Loucy (cell line): ENCODE measurements around the gene ATG2A.

Source experiments
- H2AFZ ChIP-seq: fragments of 200-600 bp; sonication (generic); 2 replicates; pipeline ENCODE4 v1.6.0; 2016; ENCODE audit warnings: antibody characterized with exemption, mild to moderate bottlenecking, low read length, moderate library complexity
- H3F3A ChIP-seq: fragments of 200-600 bp; 2 replicates; pipeline ENCODE4 v1.6.0; 2016; ENCODE audit warnings: antibody characterized with exemption, low read depth, mild to moderate bottlenecking
- H3K27me3 ChIP-seq: fragments of 200-600 bp; sonication (generic); 2 replicates; pipeline ENCODE4 v1.6.1; 2014; ENCODE audit warnings: low read length, mild to moderate bottlenecking; ENCODE audit not compliant: insufficient read depth, poor library complexity, severe bottlenecking
- H3K36me3 ChIP-seq: fragments of 200-600 bp; sonication (generic); 2 replicates; pipeline ENCODE4 v1.6.1; 2016; ENCODE audit warnings: low read length; ENCODE audit not compliant: insufficient read depth
- H3K4me1 ChIP-seq: fragments of 200-600 bp; sonication (generic); 2 replicates; pipeline ENCODE4 v1.5.1; 2014; ENCODE audit warnings: low read length, mild to moderate bottlenecking; ENCODE audit not compliant: insufficient read depth, poor library complexity, severe bottlenecking
- H3K4me2 ChIP-seq: fragments of 200-600 bp; sonication (generic); 2 replicates; pipeline ENCODE4 v1.6.0; 2014; ENCODE audit warnings: antibody characterized with exemption, low read length, low read depth, mild to moderate bottlenecking; ENCODE audit not compliant: poor library complexity, severe bottlenecking
- H3K4me3 ChIP-seq: fragments of 200-600 bp; sonication (generic); 2 replicates; pipeline ENCODE4 v1.5.1; 2014; ENCODE audit warnings: low read length, mild to moderate bottlenecking, mixed read lengths; ENCODE audit not compliant: poor library complexity, severe bottlenecking
- H3K79me2 ChIP-seq: fragments of 200-600 bp; sonication (generic); 2 replicates; pipeline ENCODE4 v1.6.1; 2014; ENCODE audit warnings: low read length; ENCODE audit not compliant: insufficient read depth
- H3K9ac ChIP-seq: fragments of 200-600 bp; sonication (generic); 2 replicates; pipeline ENCODE4 v1.6.0; 2014; ENCODE audit warnings: mild to moderate bottlenecking, low read depth, low read length, moderate library complexity; ENCODE audit not compliant: poor library complexity, severe bottlenecking
- H3K9me2 ChIP-seq: fragments of 200-600 bp; sonication (generic); replicated peaks from 2 replicates; pipeline ENCODE4 v1.6.1; 2016; ENCODE audit warnings: low read depth, low read length, mixed read lengths
- H3K9me3 ChIP-seq: fragments of 200-600 bp; sonication (generic); 2 replicates; pipeline ENCODE4 v1.6.1; 2014; ENCODE audit warnings: mild to moderate bottlenecking, antibody characterized with exemption, low read length, low read depth; ENCODE audit not compliant: insufficient read depth
- H4K20me1 ChIP-seq: fragments of 200-600 bp; sonication (generic); 2 replicates; pipeline ENCODE4 v1.6.0; 2014; ENCODE audit warnings: antibody characterized with exemption, low read length, mild to moderate bottlenecking; ENCODE audit not compliant: insufficient read depth, poor library complexity, severe bottlenecking
- EZH2phosphoT487 ChIP-seq: fragments of 200-600 bp; IDR thresholded peaks from 2 replicates; pipeline ENCODE4 v1.6.1; 2018; ENCODE audit warnings: antibody characterized with exemption, mild to moderate bottlenecking, moderate library complexity, borderline replicate concordance
- TF ChIP-seq, protein P1 (sequence below): fragments of 200-600 bp; sonication (generic); conservative IDR thresholded peaks from 2 replicates; pipeline ENCODE4 v1.5.1; 2014; ENCODE audit warnings: mild to moderate bottlenecking, antibody characterized with exemption, low read length

ATG2A gene

DNA sequence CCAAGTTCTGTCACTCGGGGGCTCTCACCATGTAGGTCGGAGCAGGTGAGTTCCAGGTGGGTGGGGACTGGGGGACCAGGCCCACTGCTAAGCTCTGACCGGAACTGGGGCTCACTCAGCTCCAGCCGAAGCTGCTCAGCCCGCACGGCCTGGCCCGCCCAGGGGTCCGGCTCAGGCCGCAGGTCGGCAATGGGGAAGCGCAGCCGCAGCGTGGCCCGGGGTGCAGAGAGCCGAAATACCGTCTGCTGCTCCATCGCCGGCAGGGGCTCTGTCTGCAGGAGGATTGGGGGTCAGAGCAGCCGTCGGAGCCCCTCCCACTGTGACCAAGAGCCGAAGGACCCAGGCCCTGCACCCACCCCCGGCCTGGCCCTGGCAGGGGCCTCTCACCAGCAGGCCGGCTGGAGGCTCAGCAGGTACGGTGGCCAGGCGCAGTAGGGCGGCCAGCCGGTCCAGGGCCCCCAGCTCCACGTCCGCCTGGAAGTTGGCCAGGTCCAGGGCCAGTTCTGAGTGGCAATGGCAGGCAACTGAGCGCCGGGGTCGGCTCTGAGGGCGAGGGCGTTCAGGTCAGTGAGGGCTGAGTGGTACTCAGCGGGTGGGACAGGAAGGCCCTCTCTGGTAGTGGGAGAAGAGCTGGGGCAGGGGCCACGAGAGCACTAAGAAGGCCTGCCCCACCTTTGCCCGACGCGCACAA, 7.2 kb downstream of the ATG2A start:
- H3K27me3 ChIP-seq: no peaks in the 10 kb centered on the region
- H4K20me1 ChIP-seq: no peaks in the 10 kb centered on the region
- H3K9me3 ChIP-seq: no peaks in the 10 kb centered on the region
- no peak overlapping the region for H3K4me3 ChIP-seq
- no peak overlapping the region for H2AFZ ChIP-seq
- H3K9ac ChIP-seq: no peak overlapping the region
- H3K4me1 ChIP-seq: no peaks in the 10 kb centered on the region
- no peaks in the 10 kb centered on the region for H3K79me2 ChIP-seq
- H3K4me2 ChIP-seq: no peak overlapping the region
- no peaks in the 10 kb centered on the region for H3K9me2 ChIP-seq
- H3F3A ChIP-seq: no peaks in the 10 kb centered on the region
- no peak for TF ChIP-seq EZH2phosphoT487
- TF ChIP-seq, protein P1, sequence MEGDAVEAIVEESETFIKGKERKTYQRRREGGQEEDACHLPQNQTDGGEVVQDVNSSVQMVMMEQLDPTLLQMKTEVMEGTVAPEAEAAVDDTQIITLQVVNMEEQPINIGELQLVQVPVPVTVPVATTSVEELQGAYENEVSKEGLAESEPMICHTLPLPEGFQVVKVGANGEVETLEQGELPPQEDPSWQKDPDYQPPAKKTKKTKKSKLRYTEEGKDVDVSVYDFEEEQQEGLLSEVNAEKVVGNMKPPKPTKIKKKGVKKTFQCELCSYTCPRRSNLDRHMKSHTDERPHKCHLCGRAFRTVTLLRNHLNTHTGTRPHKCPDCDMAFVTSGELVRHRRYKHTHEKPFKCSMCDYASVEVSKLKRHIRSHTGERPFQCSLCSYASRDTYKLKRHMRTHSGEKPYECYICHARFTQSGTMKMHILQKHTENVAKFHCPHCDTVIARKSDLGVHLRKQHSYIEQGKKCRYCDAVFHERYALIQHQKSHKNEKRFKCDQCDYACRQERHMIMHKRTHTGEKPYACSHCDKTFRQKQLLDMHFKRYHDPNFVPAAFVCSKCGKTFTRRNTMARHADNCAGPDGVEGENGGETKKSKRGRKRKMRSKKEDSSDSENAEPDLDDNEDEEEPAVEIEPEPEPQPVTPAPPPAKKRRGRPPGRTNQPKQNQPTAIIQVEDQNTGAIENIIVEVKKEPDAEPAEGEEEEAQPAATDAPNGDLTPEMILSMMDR: no peak
- H3K36me3 ChIP-seq: peaks cover 11% of the 10 kb centered on the region; the same call in 1 of the 2 replicates

DNA sequence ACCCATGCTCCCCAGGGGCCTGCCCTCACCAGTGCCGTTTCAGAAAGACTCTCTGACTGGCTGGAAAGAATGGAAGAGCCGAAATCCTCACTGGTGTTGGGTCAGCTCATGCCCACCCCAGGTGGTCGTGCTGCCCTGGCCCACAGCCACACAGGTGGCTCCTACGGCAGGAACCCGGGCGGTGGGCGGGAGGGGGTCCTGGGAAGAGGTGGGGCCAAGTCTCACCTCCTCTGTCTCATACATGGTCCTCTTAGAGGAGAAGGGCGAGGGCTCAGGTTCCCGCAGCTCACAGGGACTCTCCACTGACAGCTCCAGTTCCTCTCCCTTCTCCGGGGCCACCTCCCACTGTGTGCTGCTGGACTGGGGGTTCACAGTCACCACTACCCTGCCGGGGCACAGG, 8.2 kb downstream of the ATG2A start:
- no peak overlapping the region for H3K4me2 ChIP-seq
- no peak overlapping the region for H3K9ac ChIP-seq
- no peaks in the 10 kb centered on the region for H4K20me1 ChIP-seq
- TF ChIP-seq, protein P1: no peak
- no peak for TF ChIP-seq EZH2phosphoT487
- no peaks in the 10 kb centered on the region for H3K9me3 ChIP-seq
- H3K27me3 ChIP-seq: no peaks in the 10 kb centered on the region
- H2AFZ ChIP-seq: no peak overlapping the region
- peaks cover 11% of the 10 kb centered on the region; the same call in 1 of the 2 replicates for H3K36me3 ChIP-seq
- no peak overlapping the region for H3K4me3 ChIP-seq
- H3K9me2 ChIP-seq: no peaks in the 10 kb centered on the region
- H3F3A ChIP-seq: no peaks in the 10 kb centered on the region
- H3K79me2 ChIP-seq: no peaks in the 10 kb centered on the region
- H3K4me1 ChIP-seq: no peaks in the 10 kb centered on the region

DNA sequence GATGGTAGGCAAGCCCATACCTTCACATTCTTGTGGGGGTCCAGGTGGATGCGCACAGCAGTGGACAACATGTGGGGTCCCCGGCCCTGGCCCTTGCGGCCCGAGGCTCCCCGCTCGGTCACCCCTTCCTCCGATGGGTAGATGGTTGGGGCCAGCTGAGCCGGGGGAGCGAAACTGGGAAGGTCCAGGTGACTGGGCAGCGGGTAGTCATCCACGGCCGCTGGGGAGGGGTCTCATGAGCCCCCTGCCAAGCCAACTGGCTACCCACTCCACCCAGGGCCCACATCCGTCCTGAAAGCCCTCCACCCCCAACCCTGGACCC, 10.7 kb downstream of the ATG2A start:
- H4K20me1 ChIP-seq: no peaks in the 10 kb centered on the region
- H3K9ac ChIP-seq: no peak overlapping the region
- no peak overlapping the region for H2AFZ ChIP-seq
- no peak overlapping the region for H3K4me2 ChIP-seq
- no peaks in the 10 kb centered on the region for H3K9me2 ChIP-seq
- H3K4me1 ChIP-seq: no peaks in the 10 kb centered on the region
- peaks cover 11% of the 10 kb centered on the region; the same call in 1 of the 2 replicates for H3K36me3 ChIP-seq
- no peaks in the 10 kb centered on the region for H3K27me3 ChIP-seq
- TF ChIP-seq EZH2phosphoT487: no peak
- TF ChIP-seq, protein P1: no peak
- H3K4me3 ChIP-seq: no peak overlapping the region
- no peaks in the 10 kb centered on the region for H3K9me3 ChIP-seq
- H3F3A ChIP-seq: no peaks in the 10 kb centered on the region
- H3K79me2 ChIP-seq: no peaks in the 10 kb centered on the region
